NOMO-1 treated with DMSO at 0.1 percent for 48 hours (cell line): Measurements from ENCODE around the gene NEK4.
"Not testable (repeated sequence)": the region's sequence is repeated elsewhere in the genome, so short reads cannot be mapped to it uniquely, and the experiment has no call there.

ENCODE experiments used
- DNase-seq: peaks from one replicate; lab custom pipeline; 2025; ENCODE audit not compliant: unreplicated experiment; lab: John Stamatoyannopoulos, UW

NEK4 gene

GRCh38 chr3:52678265-52679198, 92.2 kb downstream of the NEK4 start:
- DNase-seq = no peak

- not testable (repeated sequence) for DNase-seq
These were observed 94.5 kb downstream of the NEK4 start for GRCh38 chr3:52676201-52676600.

DNA sequence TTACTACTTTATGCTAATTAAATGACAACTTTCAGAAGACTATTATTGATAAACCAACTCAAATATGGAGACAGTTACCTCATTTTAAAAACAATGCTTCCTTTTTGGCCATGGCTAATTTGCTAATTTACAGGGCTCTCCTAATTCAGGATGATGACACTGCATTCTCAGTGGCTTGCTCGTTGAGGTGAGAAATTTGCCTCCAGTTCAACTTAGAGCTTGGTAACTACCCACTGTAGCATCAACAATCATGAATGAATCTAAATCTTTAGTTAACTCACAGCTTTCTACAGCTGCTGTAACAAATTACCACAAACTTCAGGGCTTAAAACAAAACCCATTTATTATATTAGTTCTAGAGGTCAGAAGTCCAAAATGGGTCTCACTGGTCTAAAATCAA, 99.1 kb downstream of the NEK4 start:
- peak; percentile 20 for DNase-seq

- DNase-seq = peak; percentile 96
These were observed 99.9 kb downstream of the NEK4 start for GRCh38 chr3:52670621-52671521.

DNA sequence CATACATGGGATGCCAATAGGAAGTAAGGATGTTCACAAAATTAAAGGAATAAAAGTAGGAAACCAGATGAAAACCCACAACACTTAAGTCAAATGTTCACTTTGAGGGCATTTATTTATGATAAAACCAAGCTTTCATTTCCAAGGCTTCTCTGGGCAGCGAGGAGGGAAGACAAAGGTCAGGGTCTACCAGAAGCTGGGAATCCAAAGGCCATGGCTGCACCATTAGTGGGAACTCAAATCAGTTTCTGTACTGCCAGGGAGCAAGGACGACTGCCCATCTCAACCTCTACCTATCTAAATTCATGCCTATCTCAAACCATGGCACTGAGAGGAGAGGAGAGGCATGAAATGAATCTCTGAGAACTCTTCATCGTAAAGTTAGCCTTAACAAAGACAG, 107.6 kb downstream of the NEK4 start:
- no peak for DNase-seq

DNA sequence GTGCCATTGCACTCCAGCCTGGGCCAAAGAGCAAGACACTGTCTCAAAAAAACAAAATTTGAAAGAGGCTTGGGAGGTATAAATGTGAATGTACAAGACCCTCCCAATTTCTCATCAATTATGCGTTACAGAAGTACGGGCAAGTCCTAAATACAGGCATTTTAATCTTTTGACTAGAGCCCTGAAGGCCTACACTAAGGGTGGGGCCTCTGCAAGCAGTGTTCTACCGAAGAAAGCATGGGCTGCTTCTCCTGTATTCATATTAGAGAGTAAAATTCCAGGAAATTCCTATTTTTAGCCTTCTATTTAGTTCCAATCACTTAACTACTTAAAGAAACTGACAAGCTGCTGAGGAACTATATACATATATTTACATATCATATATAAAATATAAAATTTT, 110.7 kb downstream of the NEK4 start:
- DNase-seq = no peak
